ENCODE results near the gene CNTN5.

CNTN5 gene

DNA sequence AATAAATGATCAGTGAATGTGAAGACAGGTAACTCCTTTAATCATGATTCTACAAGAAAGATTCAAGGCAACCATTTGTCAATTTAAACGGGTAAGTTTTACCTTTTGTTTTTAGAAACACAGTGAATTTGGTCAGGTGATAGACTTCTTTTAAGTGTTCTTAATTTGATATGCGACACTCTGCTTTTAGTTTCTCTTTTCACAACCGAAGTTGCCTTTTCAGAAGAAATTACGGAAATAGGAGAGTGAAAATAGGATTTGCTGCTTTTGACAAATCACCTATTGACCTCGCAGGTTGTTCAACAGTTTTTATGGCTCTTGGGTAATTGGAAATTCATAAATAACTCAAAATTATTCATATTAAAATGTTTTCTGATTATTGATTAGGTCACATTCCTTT lies 142.1 kb downstream of the CNTN5 start:
- no peak for TF ChIP-seq CTCF (IDR thresholded peaks at IDR 0.05; ENCODE audit: low read length, missing control alignments)
- DNase-seq (ENCODE audit: low read depth) = no peak
- no peak overlapping the region for H3K4me3 ChIP-seq (replicated peaks; ENCODE audit: low read depth, low read length)

DNA sequence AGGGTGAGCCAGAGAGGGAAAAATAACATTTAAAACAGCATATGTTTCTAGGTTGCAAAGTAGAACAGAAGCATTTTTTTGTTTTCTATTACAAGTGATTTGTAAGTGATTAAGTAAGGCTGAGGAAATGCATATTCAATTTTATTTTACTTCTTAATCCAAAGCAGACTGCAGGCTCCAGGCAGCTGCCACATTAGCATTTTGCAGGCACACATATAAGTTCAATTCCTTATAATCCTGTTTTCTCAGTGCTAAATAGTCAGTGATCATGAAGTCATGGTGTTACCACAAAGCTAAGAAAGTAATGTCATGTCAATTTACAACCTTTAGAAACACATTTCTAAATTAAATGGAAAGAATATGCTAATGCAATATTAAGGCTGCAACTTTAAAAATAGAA lies 149.8 kb downstream of the CNTN5 start:
- no peak for TF ChIP-seq CTCF (IDR thresholded peaks at IDR 0.05; ENCODE audit: low read length, missing control alignments)
- no peak for DNase-seq (ENCODE audit: low read depth)
- no peak overlapping the region for H3K4me3 ChIP-seq (replicated peaks; ENCODE audit: low read depth, low read length)

DNA sequence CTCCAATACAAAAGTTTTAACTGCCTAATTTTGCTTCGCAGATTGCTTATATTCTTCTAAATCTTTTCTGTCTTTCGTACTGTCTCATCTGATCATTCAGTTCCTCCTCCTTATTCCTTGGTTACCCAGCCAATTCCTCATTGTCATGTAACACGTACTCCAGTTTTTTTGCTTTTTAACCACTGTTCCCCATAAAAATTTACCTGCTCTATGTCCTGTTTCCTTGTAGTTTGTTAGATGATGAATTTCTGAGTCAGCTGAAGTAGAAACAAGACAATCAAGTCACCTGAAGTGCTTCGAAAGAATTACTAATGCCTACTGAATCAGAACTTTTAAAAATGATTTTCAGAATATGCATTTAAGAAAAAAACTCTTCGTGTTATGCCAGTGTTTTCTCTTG lies 150.6 kb downstream of the CNTN5 start:
- no peak overlapping the region for H3K4me3 ChIP-seq (replicated peaks; ENCODE audit: low read depth, low read length)
- TF ChIP-seq CTCF (IDR thresholded peaks at IDR 0.05; ENCODE audit: low read length, missing control alignments) = no peak
- no peak for DNase-seq (ENCODE audit: low read depth)

DNA sequence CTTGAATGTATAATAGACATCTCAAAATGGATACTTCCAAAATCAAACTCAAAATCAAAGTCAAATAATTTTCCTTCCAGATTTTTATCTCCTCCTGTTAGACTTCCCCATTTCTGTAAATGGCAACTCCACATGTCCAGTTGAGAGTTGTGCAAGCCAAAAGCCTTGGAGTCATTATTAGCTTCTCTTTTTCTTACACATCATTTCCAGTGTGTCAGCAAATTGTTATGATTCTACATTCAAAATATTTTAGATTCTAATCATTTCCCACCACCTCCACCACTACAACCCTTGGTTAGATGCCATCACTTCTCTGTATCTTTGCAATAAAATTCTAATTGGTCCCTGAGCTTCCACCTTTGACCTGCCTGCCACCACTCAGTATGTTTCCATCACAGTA lies 155.7 kb downstream of the CNTN5 start:
- TF ChIP-seq CTCF (IDR thresholded peaks at IDR 0.05; ENCODE audit: low read length, missing control alignments) = no peak
- no peak for DNase-seq (ENCODE audit: low read depth)
- H3K4me3 ChIP-seq (replicated peaks; ENCODE audit: low read depth, low read length) = no peak overlapping the region

DNA sequence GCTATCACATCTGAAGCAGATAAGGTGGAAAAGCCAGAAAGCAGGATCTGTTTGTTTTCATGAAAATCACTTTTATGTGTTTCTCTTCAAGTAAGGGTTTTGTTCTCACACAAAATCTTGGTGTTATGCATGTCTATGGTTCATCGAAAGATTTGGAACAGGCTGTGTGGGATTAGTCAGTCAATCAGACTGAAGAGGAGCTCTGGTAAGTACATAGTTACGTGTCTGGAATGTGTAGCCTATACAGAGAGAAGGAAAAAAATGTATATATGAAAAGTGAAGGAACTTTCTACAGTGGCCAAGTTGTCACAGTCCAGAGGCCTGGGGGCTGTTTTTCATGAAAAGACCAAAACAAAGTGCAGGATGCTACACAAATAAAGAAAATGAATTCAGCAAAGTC lies 156.7 kb downstream of the CNTN5 start:
- no peak for TF ChIP-seq CTCF (IDR thresholded peaks at IDR 0.05; ENCODE audit: low read length, missing control alignments)
- no peak overlapping the region for H3K4me3 ChIP-seq (replicated peaks; ENCODE audit: low read depth, low read length)
- no peak for DNase-seq (ENCODE audit: low read depth)

- no peak for TF ChIP-seq CTCF (IDR thresholded peaks at IDR 0.05; ENCODE audit: low read length, missing control alignments)
- DNase-seq (ENCODE audit: low read depth) = no peak
- H3K4me3 ChIP-seq (replicated peaks; ENCODE audit: low read depth, low read length) = no peak overlapping the region
Measured at GRCh38 chr11:99184146-99184545, 163.4 kb downstream of the CNTN5 start.

DNA sequence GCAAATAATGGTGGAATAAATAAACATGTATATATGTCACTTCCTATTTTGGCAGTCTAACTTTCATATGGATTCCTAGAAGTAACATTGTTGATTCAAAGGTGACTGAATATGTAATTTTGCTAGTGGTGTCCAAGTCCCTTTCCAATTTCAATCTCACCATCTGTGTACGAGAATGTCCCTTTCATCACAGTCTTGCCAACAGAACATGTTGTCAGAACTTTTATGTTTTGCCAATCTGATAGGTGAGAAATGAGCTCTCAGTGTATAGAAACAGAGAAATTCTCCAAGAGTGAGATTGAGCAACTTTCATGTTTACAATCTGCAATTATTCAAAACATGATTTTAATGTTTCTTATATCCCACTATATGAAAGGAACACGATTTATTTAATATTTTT lies 167.5 kb downstream of the CNTN5 start:
- no peak for TF ChIP-seq CTCF (IDR thresholded peaks at IDR 0.05; ENCODE audit: low read length, missing control alignments)
- DNase-seq (ENCODE audit: low read depth) = no peak
- H3K4me3 ChIP-seq (replicated peaks; ENCODE audit: low read depth, low read length) = no peak overlapping the region

Data from fibroblast of pulmonary artery (primary cell).